Adipocyte (in vitro differentiated cells): ENCODE data around the gene PLA2G7.
"Not testable (repeated sequence)": the region's sequence is repeated elsewhere in the genome, so short reads cannot be mapped to it uniquely, and the experiment has no call there.

ENCODE experiments used
- DNase-seq: peaks from one replicate; pipeline ENCODE4 v3.0.0-alpha.2; 2015; ENCODE audit warnings: low read depth
- H3K27me3 ChIP-seq: replicated peaks from 2 replicates; pipeline ENCODE4 v1.7.0; 2013; ENCODE audit warnings: mild to moderate bottlenecking, low read length, moderate library complexity; ENCODE audit not compliant: control insufficient read depth, insufficient read depth
- H3K36me3 ChIP-seq: 2 replicates; pipeline ENCODE4 v1.7.0; 2013; ENCODE audit warnings: low read length, mild to moderate bottlenecking, moderate library complexity; ENCODE audit not compliant: control insufficient read depth, insufficient read depth, severe bottlenecking
- H3K4me1 ChIP-seq: 2 replicates; pipeline ENCODE4 v1.7.0; 2013; ENCODE audit warnings: mild to moderate bottlenecking, low read length, moderate library complexity; ENCODE audit not compliant: control insufficient read depth, insufficient read depth
- H3K4me3 ChIP-seq: 2 replicates; pipeline ENCODE4 v1.7.0; 2013; ENCODE audit warnings: mild to moderate bottlenecking, low read length, moderate library complexity
- H3K9ac ChIP-seq: 2 replicates; pipeline ENCODE4 v1.7.0; 2013; ENCODE audit warnings: mild to moderate bottlenecking, low read length, moderate library complexity
- H3K9me3 ChIP-seq: 2 replicates; pipeline ENCODE4 v1.7.0; 2013; ENCODE audit warnings: mild to moderate bottlenecking, low read length, moderate library complexity; ENCODE audit not compliant: control insufficient read depth

The PLA2G7 gene

DNA sequence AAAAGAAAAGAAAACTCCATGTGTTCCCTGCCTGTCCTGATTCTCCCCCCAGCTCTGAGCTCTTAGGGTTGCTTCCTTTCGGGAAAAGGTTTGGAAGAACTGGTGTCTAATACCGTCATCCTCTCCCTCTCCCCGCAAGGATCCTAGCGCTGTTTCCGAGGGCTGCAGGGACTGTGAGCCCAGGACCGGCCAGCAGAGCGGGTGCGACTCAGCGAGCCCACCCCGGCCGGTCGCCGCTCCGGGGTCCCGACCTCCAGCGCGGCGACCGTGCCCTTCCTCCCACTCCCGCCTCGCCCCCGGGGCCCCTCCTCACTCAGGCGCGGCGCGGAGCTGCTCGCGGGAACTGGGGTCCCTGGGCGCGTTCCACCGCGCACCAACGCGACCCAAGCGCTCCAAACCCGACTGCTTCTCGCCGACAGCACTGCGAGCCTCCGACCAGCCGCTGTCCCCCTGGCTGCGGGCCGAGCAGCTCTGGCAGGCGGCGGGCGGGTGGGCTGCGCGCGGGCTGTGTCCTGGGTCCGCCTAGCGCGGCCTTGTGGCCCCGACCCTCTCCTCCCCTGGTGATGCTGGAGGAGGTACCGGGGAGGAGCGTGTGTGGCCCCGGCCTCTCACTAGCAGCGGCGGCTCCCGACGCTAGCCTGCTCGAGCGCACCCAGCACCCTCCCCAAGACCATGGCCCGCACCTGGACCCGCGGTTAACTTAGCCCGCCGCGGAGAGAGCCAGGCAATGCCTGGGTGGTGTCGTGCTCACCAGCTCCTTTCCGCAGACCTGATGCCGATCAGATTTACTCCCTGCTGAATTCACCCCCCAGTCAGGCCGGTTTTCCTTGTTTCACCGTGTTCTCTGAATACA is at the start of gene PLA2G7:
TSS of gene PLA2G7 (minus strand) at position 509 of the 853 bp plus-strand sequence. CDS start 12,484 bp downstream, outside the sequence.
- Histone ChIP-seq H3K27me3 (peaks cover 24% of the 10 kb centered on the region), H3K9me3 (no peaks in the 10 kb centered on the region), H3K4me3 (peak within 1 kb of the TSS; percentile 81), H3K9ac (peak within 1 kb of the TSS; percentile 23), H3K36me3 (no peaks in the 10 kb centered on the region), H3K4me1 (peaks cover 4% of the 10 kb centered on the region)
- DNase-seq, result peak; percentile 36

DNA sequence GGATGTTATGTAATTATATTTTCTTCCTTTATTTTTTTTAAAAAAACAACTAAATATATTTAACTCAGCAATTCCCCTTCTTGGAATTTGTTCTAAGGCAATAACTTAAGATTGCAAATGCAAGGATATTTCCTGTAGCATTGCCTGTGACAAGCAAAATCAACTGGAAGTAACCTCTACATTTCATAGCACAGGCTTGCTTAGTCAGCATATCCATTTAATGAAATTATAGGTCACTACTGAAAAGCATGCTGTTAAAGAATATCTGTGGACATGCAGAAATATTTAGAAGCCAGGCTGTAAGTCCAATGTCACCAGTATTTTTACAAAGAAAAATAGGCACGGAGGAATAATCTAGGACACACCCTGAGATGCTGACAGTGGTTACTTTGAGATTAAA is 49.4 kb upstream of the PLA2G7 start:
- Histone ChIP-seq H3K4me3 (no peak overlapping the region), H3K4me1 (no peaks in the 10 kb centered on the region), H3K36me3 (no peaks in the 10 kb centered on the region), H3K27me3 (no peaks in the 10 kb centered on the region), H3K9me3 (no peaks in the 10 kb centered on the region), H3K9ac (no peak overlapping the region)
- DNase-seq, result no peak

DNA sequence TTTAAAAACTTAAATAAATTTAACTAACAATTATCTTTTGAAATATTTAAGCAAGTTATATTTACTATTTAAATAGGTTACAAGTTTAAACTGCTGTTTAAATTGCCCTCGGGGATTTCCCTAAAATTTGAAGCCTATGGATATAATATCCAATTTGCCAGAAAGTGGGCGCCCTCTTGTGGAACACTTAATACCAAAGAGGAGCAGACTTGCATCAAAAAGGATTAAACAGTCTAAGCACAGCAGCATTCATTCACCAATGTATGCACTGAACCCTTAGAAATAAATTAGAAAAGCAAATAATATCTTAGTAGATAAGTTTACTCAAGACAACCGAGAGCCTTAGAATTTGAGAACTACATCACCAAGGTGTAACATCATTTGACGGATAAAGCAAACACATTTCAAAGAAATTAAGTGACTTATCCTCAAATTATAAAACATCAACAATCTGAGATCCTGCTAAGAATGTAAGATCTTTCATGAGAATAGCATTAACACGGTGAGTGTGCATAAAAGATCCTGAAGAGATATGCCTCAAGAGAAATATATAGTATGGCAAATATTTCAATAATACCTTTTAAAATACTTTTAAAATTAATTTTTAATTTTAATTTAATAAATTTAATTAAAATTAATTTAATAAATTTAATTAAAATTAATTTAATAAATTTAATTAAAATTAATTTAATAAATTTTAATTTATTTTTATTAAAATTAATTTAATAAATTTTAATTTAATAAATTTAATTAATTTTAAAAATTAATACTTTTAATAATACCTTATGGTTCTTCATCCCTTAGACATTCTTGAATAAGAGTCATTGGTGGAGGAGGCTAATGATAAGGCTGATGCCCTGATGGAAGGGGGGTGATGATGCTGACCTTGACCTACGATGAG is 46.6 kb upstream of the PLA2G7 start:
- DNase-seq, result peak; percentile 90

DNA sequence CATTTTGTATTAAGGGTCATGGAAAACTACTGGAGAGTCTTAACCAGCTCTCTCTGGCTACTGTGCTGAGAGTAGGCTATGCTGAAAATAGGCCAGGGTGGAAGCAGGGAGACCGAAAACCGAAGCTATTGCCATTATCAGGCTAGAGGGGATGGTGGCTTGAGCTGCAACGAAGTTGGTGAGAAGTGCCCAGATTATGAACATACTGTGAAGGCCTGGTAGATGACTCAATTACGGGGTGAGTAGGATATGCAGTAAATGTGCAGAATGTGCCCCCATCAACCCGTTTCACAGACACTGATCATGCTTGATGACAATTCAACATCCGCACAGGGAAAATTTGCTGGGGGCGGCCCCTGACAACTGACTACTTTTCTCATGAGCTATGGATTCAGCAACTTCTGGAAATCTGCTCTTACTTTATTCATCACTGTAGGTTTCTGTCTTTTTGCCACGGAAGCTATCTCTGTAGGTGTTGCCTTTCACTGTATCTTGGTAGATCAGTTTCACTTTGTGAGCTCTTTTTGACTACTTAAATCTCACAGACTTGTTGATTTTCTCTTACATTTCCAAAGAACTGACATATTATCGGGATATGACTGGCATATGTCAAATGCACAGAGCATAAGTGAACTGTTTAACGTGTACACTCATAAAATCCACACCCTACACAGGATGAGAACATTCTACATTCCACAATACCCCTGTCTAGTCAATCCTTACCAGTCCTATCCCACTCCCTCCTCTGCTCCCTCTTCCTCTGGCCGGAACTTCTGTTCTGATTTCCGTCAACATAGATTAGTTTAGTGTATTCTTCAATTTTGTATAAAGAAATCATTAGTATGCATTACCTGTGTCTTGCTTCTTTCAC is 42.5 kb upstream of the PLA2G7 start:
- Histone ChIP-seq H3K27me3 (no peaks in the 10 kb centered on the region), H3K4me3 (no peak overlapping the region), H3K9me3 (no peaks in the 10 kb centered on the region), H3K4me1 (peaks cover 14% of the 10 kb centered on the region), H3K36me3 (no peaks in the 10 kb centered on the region), H3K9ac (no peak overlapping the region)
- no peak for DNase-seq

More for the DNA sequence above, 46.6 kb upstream of the PLA2G7 start:
- Histone ChIP-seq H3K27me3 (no peaks in the 10 kb centered on the region), H3K9ac (no peak overlapping the region), H3K4me1 (no peaks in the 10 kb centered on the region), H3K36me3 (no peaks in the 10 kb centered on the region), H3K9me3 (no peaks in the 10 kb centered on the region), H3K4me3 (no peak overlapping the region)

DNA sequence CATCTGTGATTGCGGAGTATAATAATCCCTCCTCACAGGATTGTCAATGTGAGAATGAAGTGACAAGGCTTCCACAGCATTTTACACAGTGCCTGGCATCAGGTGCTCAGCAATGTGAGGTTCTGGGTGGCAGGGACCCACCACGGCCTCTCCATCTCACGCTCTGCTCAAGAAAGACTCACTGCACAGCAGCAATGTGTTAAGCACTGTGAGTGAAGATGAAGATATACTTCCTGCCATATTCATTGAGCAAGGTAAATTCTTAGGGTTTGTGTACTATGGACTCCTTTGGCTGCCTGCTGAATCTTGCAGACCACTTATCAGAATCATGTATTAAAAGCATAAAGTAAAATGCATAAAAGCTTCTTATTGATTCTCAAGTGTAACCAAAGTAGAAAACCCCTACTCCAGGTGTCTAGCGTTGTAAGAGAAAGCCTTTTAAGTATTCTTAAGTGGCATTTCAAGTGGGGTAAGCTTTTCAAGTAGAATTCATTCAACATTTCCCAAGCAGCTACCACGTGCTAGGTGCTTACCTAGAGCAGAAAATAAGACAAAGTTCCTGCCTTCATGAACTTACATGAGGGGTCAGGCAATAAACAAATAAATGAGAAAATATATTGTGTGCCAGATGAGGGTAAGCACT is 41.0 kb upstream of the PLA2G7 start:
- Histone ChIP-seq H3K36me3 (no peaks in the 10 kb centered on the region), H3K27me3 (no peaks in the 10 kb centered on the region), H3K9ac (no peak overlapping the region), H3K9me3 (no peaks in the 10 kb centered on the region), H3K4me3 (no peak overlapping the region), H3K4me1 (peaks cover 20% of the 10 kb centered on the region)
- no peak for DNase-seq

DNA sequence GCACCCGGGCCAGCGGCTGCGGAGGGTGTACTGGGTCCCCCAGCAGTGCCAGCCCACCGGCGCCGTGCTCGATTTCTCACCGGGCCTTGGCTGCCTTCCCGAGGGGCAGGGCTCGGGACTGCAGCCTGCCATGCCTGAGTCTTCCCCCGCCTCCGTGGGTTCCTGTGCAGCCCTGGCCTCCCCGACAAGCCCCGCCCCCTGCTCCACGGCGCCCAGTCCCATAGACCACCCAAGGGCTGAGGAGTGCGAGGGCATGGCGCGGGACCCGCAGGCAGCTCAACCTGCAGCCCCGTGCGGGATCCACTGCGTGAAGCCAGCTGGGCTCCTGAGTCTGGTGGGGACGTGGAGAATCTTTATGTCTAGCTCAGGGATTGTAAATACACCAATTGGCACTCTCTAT is 39.6 kb upstream of the PLA2G7 start:
- DNase-seq, H3K27me3 ChIP-seq, H3K9me3 ChIP-seq, H3K4me3 ChIP-seq, H3K9ac ChIP-seq, H3K36me3 ChIP-seq: not testable (repeated sequence)
- H3K4me1 ChIP-seq, result peaks cover 20% of the 10 kb centered on the region

DNA sequence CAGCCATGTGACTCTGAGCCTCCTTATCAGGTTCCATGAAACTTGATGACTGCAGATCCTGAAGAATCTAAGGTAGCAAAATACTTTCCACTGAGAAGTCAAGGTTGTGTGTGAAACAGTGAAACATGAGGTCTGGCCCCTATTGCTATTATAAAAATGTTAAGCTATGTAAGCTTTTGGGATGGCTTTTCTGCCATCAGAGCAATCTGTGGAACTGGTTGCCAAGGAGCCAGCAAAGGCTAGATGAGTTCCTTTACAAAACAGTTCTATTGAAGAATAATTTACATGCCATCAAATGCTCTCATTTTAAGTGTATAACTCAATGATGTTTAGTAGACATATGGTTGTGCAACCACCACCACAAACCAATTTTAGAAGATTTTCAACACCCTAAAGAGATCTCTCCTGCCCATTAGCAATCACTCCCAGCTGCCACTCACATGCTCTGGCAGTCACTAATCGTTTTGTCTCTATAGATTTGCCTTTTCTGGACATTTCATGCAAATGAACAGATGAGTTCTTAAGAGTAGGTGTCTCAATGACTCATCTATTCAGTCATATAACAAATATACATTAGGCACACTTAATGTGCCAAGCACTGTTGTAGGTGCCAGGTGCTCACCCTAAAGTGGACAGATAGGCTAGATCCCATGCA is 38.2 kb upstream of the PLA2G7 start:
- H3K9ac ChIP-seq, result peak overlapping the region; percentile 57
- H3K27me3 ChIP-seq, result no peaks in the 10 kb centered on the region
- H3K9me3 ChIP-seq, result no peaks in the 10 kb centered on the region
- H3K36me3 ChIP-seq, result no peaks in the 10 kb centered on the region
- peaks cover 20% of the 10 kb centered on the region for H3K4me1 ChIP-seq
- DNase-seq, result no peak
- H3K4me3 ChIP-seq, result no peak overlapping the region

DNA sequence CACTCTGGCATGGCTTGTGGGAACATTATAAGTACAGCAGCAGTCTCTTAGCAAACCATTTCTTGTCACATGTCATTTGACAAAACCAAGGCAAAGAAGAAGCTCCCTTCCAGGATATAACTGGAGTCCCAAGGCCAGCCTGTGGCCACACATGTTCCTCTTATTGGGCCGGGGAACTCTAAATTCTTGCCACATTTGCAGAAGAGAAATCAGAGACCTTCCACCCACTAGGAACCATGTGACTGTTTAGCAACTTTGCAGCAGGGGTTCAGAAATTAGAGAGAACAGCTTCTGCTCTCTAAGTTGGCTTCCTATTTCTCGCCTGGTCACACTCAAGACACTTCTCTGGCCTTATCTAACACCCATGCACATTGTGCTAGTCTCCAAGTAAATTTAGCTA is 37.6 kb upstream of the PLA2G7 start:
- H3K4me1 ChIP-seq, result peaks cover 20% of the 10 kb centered on the region

DNA sequence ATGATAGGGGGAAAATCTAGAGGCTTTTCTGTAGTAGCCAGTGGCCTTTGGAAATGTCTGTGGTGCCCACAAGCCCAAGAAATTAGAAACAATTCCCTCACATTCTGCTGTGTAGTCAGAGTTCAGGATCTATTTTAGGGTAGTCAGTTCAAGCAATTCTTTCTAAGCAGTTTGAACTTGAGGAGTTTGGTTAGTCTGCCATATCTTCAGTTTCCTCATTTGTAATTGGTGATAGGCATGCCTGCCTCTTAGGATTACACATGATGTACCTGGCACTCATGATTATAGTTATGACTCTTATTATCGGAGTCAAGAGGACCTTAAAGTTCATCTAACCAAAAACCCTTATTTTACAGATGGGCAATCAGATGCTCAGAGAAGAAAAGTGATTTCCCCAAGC is 36.8 kb upstream of the PLA2G7 start:
- no peak for DNase-seq
- Histone ChIP-seq H3K4me3 (no peak overlapping the region), H3K9me3 (peaks cover 9% of the 10 kb centered on the region), H3K9ac (no peak overlapping the region), H3K27me3 (no peaks in the 10 kb centered on the region), H3K4me1 (peaks cover 20% of the 10 kb centered on the region), H3K36me3 (no peaks in the 10 kb centered on the region)

More for the DNA sequence above, 37.6 kb upstream of the PLA2G7 start:
- H3K36me3 ChIP-seq, result no peaks in the 10 kb centered on the region
- no peak overlapping the region for H3K4me3 ChIP-seq
- H3K27me3 ChIP-seq, result no peaks in the 10 kb centered on the region
- peak overlapping the region; percentile 57 for H3K9ac ChIP-seq
- H3K9me3 ChIP-seq, result peaks cover 1% of the 10 kb centered on the region
- DNase-seq, result no peak

DNA sequence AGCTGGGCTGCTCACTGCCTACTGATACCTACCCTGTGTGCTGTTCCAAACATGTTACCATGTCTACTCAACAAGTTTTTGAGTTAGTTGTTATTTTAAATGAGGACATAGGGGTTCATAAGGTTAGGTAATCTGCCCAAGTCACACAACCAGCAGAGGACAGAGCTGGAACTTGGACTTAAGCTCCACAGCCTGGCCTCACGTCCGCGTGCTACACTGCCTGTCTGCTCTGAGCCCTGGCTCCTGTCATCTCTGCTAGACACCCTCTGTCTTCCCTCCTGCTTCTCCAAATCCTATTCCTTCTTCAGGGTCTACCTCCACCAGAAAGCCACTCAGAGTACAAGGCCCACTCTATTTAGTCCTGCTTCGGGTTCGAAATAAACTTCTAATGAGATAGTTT is 29.8 kb upstream of the PLA2G7 start:
- no peaks in the 10 kb centered on the region for H3K36me3 ChIP-seq
- H3K27me3 ChIP-seq, result peaks cover 3% of the 10 kb centered on the region
- peaks cover 11% of the 10 kb centered on the region for H3K9me3 ChIP-seq
- no peak for DNase-seq
- H3K4me3 ChIP-seq, result no peak overlapping the region
- no peaks in the 10 kb centered on the region for H3K4me1 ChIP-seq
- no peak overlapping the region for H3K9ac ChIP-seq
